ENCODE results near the gene MED14.
"Not testable (repeated sequence)": the region's sequence is repeated elsewhere in the genome, so short reads cannot be mapped to it uniquely, and the experiment has no call there.

Gene MED14

GRCh38 chrX:40759374-40759773, 24.0 kb upstream of the MED14 start:
- Histone ChIP-seq H3K27me3 (ENCODE audit: control insufficient read depth, insufficient read depth, low read length) (no peaks in the 10 kb centered on the region), H3K9me3 (ENCODE audit: control insufficient read depth, insufficient read depth, low read length) (no peaks in the 10 kb centered on the region), H3K27ac (ENCODE audit: low read length) (no peak overlapping the region), H3K36me3 (ENCODE audit: control insufficient read depth, insufficient read depth, low read length) (no peaks in the 10 kb centered on the region), H3K4me3 (ENCODE audit: low read length) (no peak overlapping the region), H3K4me1 (ENCODE audit: control insufficient read depth, insufficient read depth, low read length) (no peaks in the 10 kb centered on the region)
- WGBS (ENCODE audit: insufficient coverage, insufficient read length): no CpG with 5 or more reads among the region's 1 CpG
- DNase-seq (ENCODE audit: low read depth, low spot score): no peak

- DNase-seq (ENCODE audit: low read depth, low spot score): no peak
These were observed 21.7 kb upstream of the MED14 start for GRCh38 chrX:40757058-40757457.

GRCh38 chrX:40755291-40756249, 20.2 kb upstream of the MED14 start:
- WGBS (ENCODE audit: insufficient coverage, insufficient read length): no CpG with 5 or more reads among the region's 7 CpGs
- no peaks in the 10 kb centered on the region for H3K36me3 ChIP-seq (ENCODE audit: control insufficient read depth, insufficient read depth, low read length)
- H3K27me3 ChIP-seq (ENCODE audit: control insufficient read depth, insufficient read depth, low read length): no peaks in the 10 kb centered on the region
- no peak overlapping the region for H3K27ac ChIP-seq (ENCODE audit: low read length)
- H3K9me3 ChIP-seq (ENCODE audit: control insufficient read depth, insufficient read depth, low read length): no peaks in the 10 kb centered on the region
- no peak overlapping the region for H3K4me3 ChIP-seq (ENCODE audit: low read length)
- no peak for DNase-seq (ENCODE audit: low read depth, low spot score)
- no peaks in the 10 kb centered on the region for H3K4me1 ChIP-seq (ENCODE audit: control insufficient read depth, insufficient read depth, low read length)

More at GRCh38 chrX:40757058-40757457, 21.7 kb upstream of the MED14 start:
- Histone ChIP-seq H3K27me3 (ENCODE audit: control insufficient read depth, insufficient read depth, low read length) (no peaks in the 10 kb centered on the region), H3K36me3 (ENCODE audit: control insufficient read depth, insufficient read depth, low read length) (no peaks in the 10 kb centered on the region), H3K4me1 (ENCODE audit: control insufficient read depth, insufficient read depth, low read length) (no peaks in the 10 kb centered on the region), H3K27ac (ENCODE audit: low read length) (no peak overlapping the region), H3K4me3 (ENCODE audit: low read length) (no peak overlapping the region), H3K9me3 (ENCODE audit: control insufficient read depth, insufficient read depth, low read length) (no peaks in the 10 kb centered on the region)
- no CpG with 5 or more reads among the region's 1 CpG for WGBS (ENCODE audit: insufficient coverage, insufficient read length)

GRCh38 chrX:40749681-40750494, 14.5 kb upstream of the MED14 start:
- no peaks in the 10 kb centered on the region for H3K36me3 ChIP-seq (ENCODE audit: control insufficient read depth, insufficient read depth, low read length)

GRCh38 chrX:40748977-40749376, 13.6 kb upstream of the MED14 start:
- WGBS (ENCODE audit: insufficient coverage, insufficient read length): no CpG with 5 or more reads among the region's 1 CpG
- no peak overlapping the region for H3K27ac ChIP-seq (ENCODE audit: low read length)
- H3K27me3 ChIP-seq (ENCODE audit: control insufficient read depth, insufficient read depth, low read length): no peaks in the 10 kb centered on the region
- H3K4me1 ChIP-seq (ENCODE audit: control insufficient read depth, insufficient read depth, low read length): no peaks in the 10 kb centered on the region
- H3K4me3 ChIP-seq (ENCODE audit: low read length): no peak overlapping the region
- no peak for DNase-seq (ENCODE audit: low read depth, low spot score)
- H3K36me3 ChIP-seq (ENCODE audit: control insufficient read depth, insufficient read depth, low read length): no peaks in the 10 kb centered on the region
- no peaks in the 10 kb centered on the region for H3K9me3 ChIP-seq (ENCODE audit: control insufficient read depth, insufficient read depth, low read length)

More at GRCh38 chrX:40749681-40750494, 14.5 kb upstream of the MED14 start:
- H3K27me3 ChIP-seq (ENCODE audit: control insufficient read depth, insufficient read depth, low read length): no peaks in the 10 kb centered on the region
- WGBS (ENCODE audit: insufficient coverage, insufficient read length): no CpG with 5 or more reads among the region's 4 CpGs
- H3K27ac ChIP-seq (ENCODE audit: low read length): no peak overlapping the region
- no peaks in the 10 kb centered on the region for H3K4me1 ChIP-seq (ENCODE audit: control insufficient read depth, insufficient read depth, low read length)
- H3K9me3 ChIP-seq (ENCODE audit: control insufficient read depth, insufficient read depth, low read length): no peaks in the 10 kb centered on the region
- no peak overlapping the region for H3K4me3 ChIP-seq (ENCODE audit: low read length)
- no peak for DNase-seq (ENCODE audit: low read depth, low spot score)

- no peaks in the 10 kb centered on the region for H3K27me3 ChIP-seq (ENCODE audit: control insufficient read depth, insufficient read depth, low read length)
- H3K27ac ChIP-seq (ENCODE audit: low read length): no peak overlapping the region
- H3K4me3 ChIP-seq (ENCODE audit: low read length): no peak overlapping the region
- no CpG with 5 or more reads among the region's 6 CpGs for WGBS (ENCODE audit: insufficient coverage, insufficient read length)
- no peaks in the 10 kb centered on the region for H3K36me3 ChIP-seq (ENCODE audit: control insufficient read depth, insufficient read depth, low read length)
- no peaks in the 10 kb centered on the region for H3K9me3 ChIP-seq (ENCODE audit: control insufficient read depth, insufficient read depth, low read length)
- H3K4me1 ChIP-seq (ENCODE audit: control insufficient read depth, insufficient read depth, low read length): no peaks in the 10 kb centered on the region
- no peak for DNase-seq (ENCODE audit: low read depth, low spot score)
These were observed 11.2 kb upstream of the MED14 start for GRCh38 chrX:40746521-40746920.

- no peaks in the 10 kb centered on the region for H3K9me3 ChIP-seq (ENCODE audit: control insufficient read depth, insufficient read depth, low read length)
- DNase-seq (ENCODE audit: low read depth, low spot score): no peak
These were observed 796 bp upstream of the MED14 start for GRCh38 chrX:40736170-40736505.

GRCh38 chrX:40734971-40735324, 394 bp downstream of the MED14 start:
- H3K27ac ChIP-seq (ENCODE audit: low read length): no peak overlapping the region
- no peaks in the 10 kb centered on the region for H3K27me3 ChIP-seq (ENCODE audit: control insufficient read depth, insufficient read depth, low read length)
- peak overlapping the region; percentile 94; the same call in 1 of the 2 replicates for H3K4me3 ChIP-seq (ENCODE audit: low read length)
- H3K9me3 ChIP-seq (ENCODE audit: control insufficient read depth, insufficient read depth, low read length): no peaks in the 10 kb centered on the region
- no peak for DNase-seq (ENCODE audit: low read depth, low spot score)
- H3K4me1 ChIP-seq (ENCODE audit: control insufficient read depth, insufficient read depth, low read length): no peaks in the 10 kb centered on the region
- no CpG with 5 or more reads among the region's 20 CpGs for WGBS (ENCODE audit: insufficient coverage, insufficient read length)
- no peaks in the 10 kb centered on the region for H3K36me3 ChIP-seq (ENCODE audit: control insufficient read depth, insufficient read depth, low read length)

More at GRCh38 chrX:40736170-40736505, 796 bp upstream of the MED14 start:
- Histone ChIP-seq H3K4me1 (ENCODE audit: control insufficient read depth, insufficient read depth, low read length) (no peaks in the 10 kb centered on the region), H3K4me3 (ENCODE audit: low read length) (peak overlapping the region; percentile 94; the same call in 1 of the 2 replicates), H3K36me3 (ENCODE audit: control insufficient read depth, insufficient read depth, low read length) (no peaks in the 10 kb centered on the region), H3K27ac (ENCODE audit: low read length) (no peak overlapping the region), H3K27me3 (ENCODE audit: control insufficient read depth, insufficient read depth, low read length) (no peaks in the 10 kb centered on the region)
- WGBS (ENCODE audit: insufficient coverage, insufficient read length): no CpG with 5 or more reads among the region's 17 CpGs

- peak overlapping the region; percentile 25; the same call in 1 of the 2 replicates for H3K4me3 ChIP-seq (ENCODE audit: low read length)
- H3K27me3 ChIP-seq (ENCODE audit: control insufficient read depth, insufficient read depth, low read length): no peaks in the 10 kb centered on the region
- H3K27ac ChIP-seq (ENCODE audit: low read length): no peak overlapping the region
- no CpG with 5 or more reads among the region's 2 CpGs for WGBS (ENCODE audit: insufficient coverage, insufficient read length)
- DNase-seq (ENCODE audit: low read depth, low spot score): no peak
- H3K4me1 ChIP-seq (ENCODE audit: control insufficient read depth, insufficient read depth, low read length): no peaks in the 10 kb centered on the region
- H3K9me3 ChIP-seq (ENCODE audit: control insufficient read depth, insufficient read depth, low read length): no peaks in the 10 kb centered on the region
- no peaks in the 10 kb centered on the region for H3K36me3 ChIP-seq (ENCODE audit: control insufficient read depth, insufficient read depth, low read length)
These were observed 1.6 kb downstream of the MED14 start for GRCh38 chrX:40733706-40734105.

- H3K27ac ChIP-seq (ENCODE audit: low read length); H3K4me1 ChIP-seq (ENCODE audit: control insufficient read depth, insufficient read depth, low read length); DNase-seq (ENCODE audit: low read depth, low spot score); H3K4me3 ChIP-seq (ENCODE audit: low read length); H3K9me3 ChIP-seq (ENCODE audit: control insufficient read depth, insufficient read depth, low read length); H3K36me3 ChIP-seq (ENCODE audit: control insufficient read depth, insufficient read depth, low read length); H3K27me3 ChIP-seq (ENCODE audit: control insufficient read depth, insufficient read depth, low read length): not testable (repeated sequence)
- WGBS (ENCODE audit: insufficient coverage, insufficient read length): no CpG with 5 or more reads among the region's 5 CpGs
These were observed 2.8 kb downstream of the MED14 start for GRCh38 chrX:40732499-40732898.
